Measurements from ENCODE around the gene A3GALT2.

The A3GALT2 gene

DNA sequence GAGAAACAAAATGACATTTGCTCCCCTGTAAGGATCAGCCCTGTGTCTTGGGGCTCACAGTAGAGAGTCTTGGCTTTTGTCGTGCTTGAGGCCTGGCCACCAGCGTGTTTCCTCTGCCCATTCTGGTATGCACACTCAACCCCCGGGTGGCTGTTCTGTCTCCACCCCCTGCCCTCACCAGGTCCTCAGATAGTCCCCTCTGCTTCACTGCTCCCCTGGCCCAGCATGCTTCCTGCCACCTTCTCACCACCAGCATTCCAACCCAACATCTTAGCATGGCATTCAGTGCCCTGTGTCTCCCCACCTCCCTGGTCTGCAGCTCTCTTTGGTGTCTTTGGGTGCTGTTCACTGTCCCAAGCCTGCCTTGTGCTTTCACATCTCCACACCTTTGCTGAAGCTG is 48.4 kb downstream of the A3GALT2 start:
- DNase-seq (ENCODE audit: low read depth) = no peak

DNA sequence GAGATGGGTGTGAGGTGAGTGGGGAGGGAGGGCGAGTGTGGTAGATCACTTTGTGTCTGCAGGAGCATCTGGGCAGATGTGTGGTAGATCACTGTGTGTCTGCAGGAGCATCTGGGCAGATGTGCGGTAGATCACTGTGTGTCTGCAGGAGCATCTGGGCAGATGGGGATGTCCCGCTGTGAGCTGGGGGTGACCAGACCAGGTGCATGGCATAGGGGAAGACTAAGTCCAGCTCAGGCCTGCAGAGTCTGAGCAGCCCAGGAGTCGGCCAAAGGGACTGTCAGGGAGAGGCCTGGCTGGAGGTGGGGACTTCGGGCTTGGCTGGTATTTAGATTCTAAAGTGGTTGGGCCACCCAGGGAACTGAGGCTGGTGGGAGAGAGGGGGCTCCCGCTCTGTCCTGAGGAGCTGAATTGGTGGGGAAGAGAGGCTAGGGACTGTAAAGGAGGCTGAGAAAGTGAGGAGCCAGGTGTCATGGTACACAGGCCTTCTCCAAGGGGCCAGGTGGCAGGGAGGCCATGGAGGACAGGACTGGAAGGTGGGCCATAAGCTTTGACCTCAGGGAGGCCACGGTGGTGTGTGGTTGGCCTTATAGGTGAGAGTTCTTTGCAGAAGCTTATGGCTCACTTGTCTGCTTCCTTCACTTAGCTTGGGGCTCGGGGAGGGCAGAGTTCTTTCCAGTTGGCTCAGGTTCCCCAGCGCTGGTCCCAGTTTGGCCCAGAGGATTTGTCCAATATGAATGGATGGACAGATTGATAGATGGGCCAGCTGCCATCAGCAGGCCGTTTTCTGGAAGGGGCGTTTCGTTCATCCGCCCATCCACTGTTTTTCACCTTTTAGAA is 49.0 kb downstream of the A3GALT2 start:
- DNase-seq (ENCODE audit: low read depth) = no peak

DNA sequence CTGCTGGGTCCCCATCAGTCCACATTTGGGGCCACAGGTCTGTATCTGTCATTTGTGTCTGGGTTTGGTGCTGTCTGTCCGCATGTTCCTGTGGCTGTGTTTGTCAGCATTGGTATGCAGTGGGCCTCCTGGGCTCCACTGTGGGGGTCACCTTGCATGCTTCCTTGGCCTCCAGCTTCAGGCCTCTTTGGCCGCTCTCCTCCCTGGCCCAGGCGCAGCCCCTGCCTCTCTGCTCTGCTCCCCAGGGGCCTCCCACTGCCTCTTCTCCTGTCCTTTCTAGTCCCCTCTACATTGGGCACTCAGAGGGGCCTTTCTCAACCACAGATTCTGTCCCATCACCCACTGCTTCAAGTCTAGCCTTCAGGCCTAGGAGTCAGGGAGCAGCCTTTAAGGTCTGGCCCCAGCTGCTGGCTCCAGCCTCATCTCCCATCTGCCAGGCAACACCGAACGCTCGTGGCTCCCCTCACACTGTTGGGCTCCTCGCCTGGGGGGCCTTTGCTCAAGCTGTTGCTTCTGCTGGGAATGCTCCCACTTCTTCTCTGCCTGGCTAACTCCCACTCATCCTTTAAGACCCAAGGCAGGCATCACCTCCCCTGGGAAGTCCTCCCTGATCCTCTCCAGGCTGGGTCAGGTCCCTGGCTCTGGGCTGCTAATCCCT is 50.0 kb downstream of the A3GALT2 start:
- DNase-seq (ENCODE audit: low read depth) = no peak

DNA sequence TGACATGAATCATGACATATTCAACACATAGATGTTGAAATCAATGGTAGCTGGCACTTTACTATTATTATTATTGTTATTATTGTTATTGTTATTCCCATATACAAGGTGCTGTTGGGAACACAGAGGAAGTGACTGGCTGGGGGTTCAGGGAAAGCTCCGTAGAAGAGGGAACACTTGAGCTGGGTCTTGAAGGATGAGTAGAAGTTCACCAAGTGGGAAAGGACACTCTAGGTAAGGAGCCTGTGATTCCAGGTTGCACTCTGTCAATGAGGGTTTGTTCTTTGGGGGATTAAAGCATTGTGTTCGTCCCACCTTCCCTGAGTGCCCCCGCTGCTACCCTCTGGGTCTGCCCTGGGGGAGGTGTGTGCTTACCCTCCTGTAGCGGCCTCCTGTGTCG is 50.5 kb downstream of the A3GALT2 start:
- DNase-seq (ENCODE audit: low read depth) = no peak

DNA sequence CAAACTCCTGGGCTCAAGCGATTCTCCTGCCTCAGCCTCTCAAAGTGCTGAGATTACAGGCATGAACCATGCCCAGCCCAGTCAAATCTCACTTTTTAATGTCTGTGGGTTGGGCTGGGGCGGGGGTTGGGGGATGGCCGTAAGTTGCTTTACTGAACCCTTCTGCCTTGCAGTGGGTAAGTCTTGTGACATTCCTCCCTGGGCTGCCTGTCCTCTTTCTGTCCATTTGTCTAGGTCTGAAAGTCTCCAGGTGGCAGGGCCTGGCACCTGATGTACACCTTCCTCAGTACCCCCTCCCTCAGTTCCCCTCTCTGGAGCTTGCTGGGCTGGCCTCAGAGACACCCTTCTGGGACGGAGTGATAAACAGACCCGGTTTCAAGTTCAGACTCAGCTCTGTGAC is 51.3 kb downstream of the A3GALT2 start:
- DNase-seq (ENCODE audit: low read depth) = no peak

DNA sequence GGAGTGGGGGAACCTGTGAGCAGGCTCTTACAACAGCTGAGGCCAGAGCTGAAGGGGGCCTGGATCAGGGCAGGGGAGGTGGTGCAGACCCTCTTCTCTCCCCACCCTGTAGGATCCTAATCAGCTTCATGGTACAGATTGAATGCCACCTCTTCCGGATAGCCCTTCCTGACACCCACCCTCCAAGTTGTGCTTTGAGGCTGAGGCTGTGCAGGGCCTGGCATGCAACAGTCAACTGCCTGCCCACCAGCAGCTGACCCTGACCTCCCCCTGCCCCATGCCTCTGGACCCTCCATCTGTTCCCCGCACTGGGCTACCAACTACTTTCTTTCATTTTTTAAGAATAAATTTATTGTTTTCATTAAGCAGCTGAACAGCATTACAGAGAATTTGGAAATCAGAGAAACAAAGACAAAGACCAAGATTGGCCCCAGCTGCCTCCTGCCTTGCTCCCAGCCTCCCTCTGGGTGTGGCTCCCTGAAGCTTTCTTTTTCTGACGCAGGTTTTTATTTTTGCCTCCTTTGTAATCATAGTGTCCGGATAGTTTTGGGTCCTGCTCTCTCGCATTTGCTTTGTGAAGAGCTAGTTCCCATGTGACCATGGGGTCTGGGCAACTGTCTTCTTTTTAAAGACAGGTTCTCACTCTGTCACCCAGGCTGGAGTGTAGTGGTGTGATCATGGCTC is 51.8 kb downstream of the A3GALT2 start:
- no peak for DNase-seq (ENCODE audit: low read depth)

DNA sequence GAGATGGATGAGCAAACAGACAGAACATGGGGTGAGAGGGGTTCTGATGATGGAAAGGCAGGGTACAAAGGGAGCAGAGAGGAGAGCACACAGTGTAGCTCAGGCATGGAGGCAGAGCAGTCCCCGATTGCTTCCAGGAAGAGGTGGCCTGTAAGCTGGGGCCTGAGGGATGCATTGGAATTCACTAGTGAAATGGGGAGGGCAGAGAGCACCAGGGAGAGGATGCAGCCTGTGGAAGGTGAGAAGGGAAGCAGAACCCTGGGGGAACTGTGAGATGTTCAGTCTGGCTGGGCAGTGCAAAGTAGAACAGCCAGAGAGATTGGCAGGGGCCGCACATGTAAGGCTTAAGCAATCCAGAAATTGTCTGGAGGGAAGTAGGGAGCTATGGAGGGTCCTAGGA is 52.4 kb downstream of the A3GALT2 start:
- DNase-seq (ENCODE audit: low read depth) = no peak

DNA sequence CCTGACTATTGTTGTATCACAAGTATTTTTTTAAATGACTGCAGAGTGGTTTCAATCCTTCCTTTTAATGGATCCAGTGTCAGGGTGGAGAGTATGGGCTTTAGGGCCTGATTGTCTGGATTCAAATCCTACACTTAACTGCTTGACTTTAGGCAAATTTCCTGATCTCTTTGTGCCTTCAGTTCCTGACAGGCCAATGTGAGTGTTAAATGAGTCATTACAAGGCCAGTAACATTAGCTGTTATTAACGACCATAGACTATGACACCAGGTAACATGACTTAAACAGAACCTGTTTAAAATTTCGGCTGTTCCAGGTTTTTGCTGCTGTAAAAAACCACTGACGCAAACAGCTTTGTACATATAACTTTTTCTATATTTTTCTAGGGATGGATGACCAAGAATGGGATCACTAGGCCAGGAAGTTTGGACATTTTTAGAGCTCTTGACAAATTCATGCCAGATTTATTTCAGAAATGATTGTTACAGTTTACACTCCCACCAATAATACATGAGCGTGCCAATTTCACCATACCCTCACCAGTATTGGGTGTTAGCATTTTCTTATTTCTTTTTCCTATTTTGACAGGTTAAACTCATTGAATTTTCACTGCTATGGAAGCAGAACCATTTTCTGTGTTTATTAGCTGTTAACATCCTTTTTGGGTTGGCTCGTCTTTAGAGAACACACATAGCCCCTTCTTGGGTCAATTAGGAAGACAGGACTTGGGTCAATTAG is 53.3 kb downstream of the A3GALT2 start:
- DNase-seq (ENCODE audit: low read depth) = no peak

DNA sequence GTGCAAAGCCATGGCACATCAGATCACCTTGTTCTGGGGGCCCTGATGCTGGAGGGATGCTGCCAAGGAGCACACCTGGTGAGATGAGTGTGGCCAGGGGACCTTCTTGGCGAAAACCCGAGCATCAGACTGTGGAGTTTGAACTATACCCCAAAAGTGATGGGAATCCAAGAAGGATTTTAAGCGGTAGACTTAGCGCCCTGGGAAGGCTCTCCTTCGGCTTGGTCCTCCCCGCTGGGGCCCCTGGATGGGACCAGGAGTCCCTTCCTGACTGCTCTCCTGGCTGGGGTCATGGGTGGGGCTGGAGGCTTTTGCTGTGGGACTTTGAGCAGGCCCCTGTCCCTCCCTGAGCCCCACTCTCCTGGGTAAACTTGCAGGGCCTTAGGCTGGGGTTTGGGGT is 54.1 kb downstream of the A3GALT2 start:
- no peak for DNase-seq (ENCODE audit: low read depth)

DNA sequence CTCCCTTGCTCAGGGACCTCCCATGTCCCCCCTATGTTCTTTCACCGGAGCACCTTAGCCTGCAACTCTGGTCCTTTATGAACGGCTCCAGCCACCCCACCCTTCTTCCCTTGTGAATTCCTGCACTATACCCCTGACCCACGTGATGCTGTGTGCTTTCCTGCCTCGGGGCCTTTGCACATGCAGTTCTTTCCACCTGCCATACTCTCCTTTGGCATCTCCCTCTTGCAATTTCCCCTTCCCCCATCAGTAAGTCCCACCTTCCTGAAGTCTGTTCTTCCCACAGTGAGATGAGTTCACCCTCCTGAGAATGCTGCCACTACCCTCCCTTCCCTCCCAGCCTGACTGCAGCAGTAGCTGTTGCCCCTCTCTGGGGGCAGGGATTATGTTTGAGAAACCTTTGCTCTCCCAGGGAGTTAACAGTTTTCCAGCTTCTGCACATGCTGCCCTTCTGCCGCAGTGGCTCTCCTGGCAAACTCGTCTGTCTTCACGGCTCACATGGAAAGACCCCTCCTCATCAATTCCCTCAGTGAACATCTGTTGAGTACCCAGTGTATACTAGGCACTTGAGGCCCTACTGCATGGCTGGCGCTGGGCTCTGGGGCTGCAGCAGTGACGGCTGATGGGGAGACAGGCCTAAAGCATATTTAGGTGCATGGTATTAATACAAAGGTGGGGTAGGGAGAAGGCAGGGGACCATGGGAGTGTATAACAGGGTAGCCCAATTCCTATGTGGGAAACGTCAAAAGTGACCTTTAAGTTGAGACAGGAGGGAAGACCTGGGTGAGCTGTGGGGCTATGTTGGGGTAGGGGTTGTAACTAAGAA is 54.9 kb downstream of the A3GALT2 start:
- no peak for DNase-seq (ENCODE audit: low read depth)

DNA sequence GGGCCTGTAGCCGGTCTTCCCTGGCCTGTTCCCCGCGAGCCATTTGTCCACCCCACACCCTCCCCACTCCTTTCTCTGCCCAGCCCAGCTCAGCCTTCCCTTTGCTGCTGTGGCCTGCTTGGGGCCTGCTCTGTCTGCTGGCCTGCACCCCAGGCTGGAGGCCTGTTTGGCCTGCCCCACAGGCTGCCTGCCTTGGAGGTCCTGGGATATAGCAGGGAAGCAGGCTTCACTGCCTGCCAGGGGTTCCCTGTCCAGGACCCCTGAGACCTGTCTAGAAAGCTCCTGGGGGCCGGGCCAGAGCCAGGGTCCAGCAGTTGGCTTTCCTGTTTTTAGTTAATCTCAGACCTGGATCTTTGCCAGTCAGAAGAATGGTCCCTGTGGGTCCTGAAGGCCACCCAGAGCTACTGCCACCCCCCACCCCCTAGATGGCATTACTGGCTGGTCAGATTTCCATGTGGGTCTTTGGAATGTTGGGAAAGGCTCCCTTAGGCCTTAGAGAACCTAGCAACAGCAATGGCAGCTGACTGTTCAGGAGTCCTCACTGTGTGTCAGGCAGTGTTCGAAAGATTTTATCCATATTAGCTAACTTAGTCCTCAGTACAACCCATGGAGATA is 56.9 kb downstream of the A3GALT2 start:
- no peak for DNase-seq (ENCODE audit: low read depth)

DNA sequence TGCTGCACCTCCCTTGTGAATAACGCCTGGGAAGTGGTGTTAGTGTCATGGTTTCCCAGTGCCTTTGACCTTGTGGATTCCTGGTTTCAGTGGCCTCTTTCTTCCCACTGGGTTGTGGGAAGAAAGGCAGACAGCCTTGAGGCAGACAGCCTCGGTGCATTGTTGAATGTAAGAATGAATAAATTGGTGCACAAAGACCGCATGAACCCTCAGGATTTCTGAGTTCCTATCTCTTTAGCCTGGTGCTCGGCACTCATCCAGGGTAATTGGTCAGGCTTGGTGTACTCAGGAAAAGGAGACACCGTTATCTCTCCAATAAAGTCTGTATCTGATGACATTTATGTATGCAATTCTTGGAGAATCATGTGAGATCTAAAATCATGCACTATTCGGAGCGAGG is 59.6 kb downstream of the A3GALT2 start:
- DNase-seq (ENCODE audit: low read depth) = no peak

DNA sequence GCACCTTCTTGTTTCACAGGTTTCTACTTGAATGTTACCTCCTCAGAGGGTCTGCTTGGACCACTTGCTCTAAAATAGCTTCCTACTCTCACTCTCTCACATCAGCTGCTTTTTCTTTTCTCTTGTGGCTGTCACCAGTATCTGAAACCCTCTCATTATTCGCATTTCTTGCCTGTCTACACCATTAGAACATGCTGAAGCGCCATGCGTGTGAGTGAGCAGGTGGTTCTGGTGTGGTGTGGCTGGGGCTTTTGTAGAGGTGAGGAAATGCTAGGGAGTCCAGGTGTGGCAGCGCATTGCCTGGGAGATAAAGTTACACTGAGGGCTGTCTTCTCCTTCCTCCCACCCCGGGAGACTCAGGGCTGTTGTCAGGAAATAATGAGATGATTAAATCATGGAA is 60.5 kb downstream of the A3GALT2 start:
- no peak for DNase-seq (ENCODE audit: low read depth)

DNA sequence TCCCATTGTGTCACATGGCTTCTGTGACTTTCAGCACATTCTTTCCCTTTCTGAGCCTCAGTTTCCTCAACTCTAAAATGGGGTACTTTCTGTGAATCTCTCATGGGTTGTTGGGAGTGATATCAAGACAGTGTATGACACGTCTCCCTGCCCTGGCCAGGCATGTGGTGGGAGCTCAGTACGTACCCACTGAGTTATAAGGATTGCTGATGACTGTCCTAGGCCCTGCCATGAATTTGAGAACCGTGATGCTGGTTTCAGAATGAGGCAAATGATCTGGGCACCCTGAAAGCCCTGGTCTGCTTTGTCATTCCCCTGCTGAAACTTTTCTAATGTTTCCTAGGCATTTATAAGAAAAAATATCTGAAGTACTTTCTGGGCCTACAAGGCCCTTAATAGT is 61.0 kb downstream of the A3GALT2 start:
- DNase-seq (ENCODE audit: low read depth) = no peak

DNA sequence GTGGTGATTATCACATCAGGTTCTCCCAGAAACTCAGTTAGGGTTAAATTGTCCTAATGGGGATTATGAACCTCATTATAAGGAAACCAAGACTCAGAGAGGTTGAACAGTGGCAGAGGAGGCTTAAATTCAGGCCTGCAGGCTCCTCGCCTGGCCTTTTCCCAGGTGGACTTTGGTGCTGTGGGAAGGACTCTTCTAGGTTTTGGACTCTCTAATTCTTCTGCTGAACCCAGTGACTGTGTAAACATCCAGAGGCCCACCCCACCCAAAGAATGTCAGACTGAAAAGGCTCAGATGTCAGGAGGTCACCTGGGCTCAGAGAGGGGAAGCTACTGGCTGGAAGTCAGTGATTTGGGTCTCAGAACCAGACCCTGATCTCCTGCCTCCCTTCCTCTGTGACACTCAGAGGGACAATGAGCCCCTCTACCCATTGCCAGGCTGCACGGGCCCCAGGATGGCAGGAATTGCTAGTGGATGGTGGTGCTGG is 62.1 kb downstream of the A3GALT2 start:
- no peak for DNase-seq (ENCODE audit: low read depth)

DNA sequence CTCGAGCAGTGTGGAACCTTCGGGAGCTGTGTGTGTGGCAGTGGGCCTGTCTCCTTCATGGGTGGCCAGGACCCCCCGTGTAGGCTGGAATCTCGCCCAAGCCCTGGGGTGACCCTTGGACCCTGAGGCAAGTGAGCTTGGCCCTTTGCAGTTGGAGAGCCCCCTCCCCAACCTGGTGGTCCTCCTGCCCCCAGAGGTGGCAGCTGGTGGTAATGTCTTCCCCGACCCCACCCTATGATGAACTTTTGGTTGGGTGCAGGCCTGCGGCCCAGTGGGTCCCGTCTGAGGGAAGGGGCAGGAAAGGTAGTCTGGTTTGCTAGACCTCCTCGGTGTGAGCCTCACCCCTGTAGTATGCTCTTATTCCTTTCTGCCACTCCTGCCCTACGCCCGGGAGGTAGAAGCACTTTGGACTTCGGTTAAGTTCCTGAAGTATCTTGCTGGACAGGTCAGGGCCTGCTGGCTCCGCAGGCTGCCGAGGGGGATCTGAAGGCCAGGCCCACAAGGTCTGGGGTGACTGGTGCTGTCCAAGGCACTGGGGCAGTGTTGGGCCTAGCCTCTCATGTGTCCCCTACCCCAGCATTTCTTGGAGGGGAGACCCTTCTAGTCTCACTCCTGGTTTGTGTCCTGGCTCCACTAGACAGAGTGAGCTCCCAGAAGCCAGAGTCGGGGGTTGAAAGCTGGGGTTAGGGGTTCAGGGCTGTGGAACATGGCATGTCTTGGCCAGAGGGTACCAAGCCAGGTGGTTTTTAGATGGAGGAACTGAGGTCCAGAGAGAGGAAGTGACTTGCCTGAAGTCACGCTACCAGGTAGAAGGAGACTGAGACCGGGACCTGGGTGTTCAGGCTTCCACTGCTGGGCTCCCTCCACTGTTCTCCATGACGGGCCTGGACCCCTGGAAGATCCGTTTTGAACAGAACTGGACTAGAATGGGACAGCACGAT is 62.9 kb downstream of the A3GALT2 start:
- no peak for DNase-seq (ENCODE audit: low read depth)

DNA sequence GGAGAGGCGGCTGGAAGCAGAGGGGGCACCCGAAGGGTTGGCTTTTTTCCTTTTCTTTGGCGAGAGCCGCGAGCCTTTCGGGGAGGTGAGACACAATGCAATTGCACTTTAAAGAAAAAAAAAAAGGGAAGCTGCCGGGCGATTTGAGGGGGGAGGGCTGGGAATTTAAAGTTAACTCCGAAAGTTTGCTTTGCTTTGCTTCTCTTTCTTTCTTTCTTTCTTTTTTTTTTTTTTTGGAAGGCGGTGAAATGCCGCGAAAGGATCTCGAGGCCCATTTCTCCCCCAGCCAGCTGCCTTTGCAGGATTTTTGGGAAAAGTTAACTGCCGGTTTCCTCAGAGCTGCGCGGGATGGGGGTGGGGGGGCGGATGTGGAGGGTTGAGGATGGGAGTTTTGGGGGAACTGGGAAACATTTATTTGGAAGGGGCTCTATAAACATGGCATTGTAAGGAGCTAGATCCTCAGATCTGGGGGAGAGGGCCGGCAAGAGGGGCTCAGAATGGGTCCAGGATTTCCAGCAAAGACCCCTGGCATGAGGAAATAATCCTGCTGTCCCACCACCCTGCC is 63.6 kb downstream of the A3GALT2 start:
- no peak for DNase-seq (ENCODE audit: low read depth)

Measured in T follicular helper cell (primary cell).